HG02678 (cell line): ENCODE measurements around the gene PAQR5.
"Not testable (repeated sequence)": the region's sequence is repeated elsewhere in the genome, so short reads cannot be mapped to it uniquely, and the experiment has no call there.

Experiments
- ATAC-seq: cut with Tn5 transposase; IDR thresholded peaks from one replicate; pipeline ENCODE4 v1.9.1; 2021; ENCODE audit warnings: mild to moderate bottlenecking, moderate library complexity; ENCODE audit not compliant: unreplicated experiment

Gene PAQR5

DNA sequence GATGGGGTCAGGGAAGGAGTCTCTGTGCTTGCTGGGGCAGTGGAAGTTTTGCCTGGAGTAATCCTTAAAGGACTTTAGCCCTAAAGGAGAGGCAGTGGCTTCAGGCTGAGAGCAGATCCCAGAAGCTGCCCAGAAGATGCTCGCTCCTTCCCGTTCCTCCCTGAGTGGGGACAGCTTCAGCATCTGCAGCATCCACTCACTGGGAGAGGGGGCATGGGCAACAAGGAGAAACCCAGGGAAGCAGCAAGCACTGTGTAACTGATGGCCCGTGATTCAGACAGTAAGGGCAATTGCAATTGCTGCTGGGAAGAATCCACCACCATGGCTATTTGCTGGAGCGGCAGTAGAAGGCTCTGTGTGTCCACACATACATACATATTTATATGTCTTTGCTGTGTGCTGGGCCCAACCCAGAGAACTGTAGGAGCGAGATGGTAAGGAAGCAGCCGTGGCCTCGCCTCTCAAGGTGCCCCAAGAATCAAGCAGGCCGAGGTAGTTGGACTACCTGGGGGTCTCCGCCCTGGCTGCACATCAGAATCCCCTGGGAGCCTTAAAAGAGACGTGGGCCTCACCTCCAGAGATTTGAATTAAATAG lies 5.8 kb upstream of the PAQR5 start:
- no peak for ATAC-seq

DNA sequence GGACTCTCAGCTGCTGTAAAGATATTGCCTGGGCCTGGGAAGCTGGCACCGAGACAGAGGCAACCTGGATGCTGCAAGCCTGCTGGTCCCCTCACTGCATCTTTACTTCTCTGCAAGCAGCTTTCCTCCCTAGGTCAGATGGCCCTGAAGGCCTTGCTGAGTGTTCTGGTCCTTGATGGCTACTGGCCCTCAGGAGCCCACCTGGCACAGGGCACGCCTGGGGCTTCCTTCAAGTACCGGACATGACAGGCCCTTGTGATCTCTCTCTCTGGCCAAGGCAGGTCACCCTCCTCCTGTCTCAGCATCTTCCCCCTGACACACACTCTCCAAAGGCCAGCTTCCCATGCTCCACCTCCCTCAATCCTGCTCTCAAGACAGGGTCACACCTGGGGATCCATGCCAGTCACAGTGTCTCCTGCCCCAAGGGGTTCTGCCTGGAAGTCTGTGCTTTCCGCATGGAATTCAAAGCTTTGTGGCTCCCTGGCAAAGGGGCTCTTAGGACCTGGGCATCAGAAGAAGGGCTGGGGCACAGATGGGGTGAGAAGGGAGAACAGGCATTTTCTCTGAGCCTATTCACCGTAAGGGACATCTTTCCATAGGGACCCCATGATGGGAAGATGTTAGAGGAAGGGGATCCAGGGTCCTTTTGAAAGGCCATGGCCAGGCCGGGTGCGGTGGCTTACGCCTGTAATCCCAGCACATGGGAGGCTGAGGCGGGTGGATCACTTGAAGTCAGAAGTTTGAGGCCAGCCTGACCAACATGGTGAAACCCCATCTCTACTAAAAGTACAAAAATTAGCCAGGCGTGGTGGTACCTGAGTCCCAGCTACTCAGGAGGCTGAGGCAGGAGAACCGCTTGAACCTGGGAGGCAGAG lies 4.7 kb upstream of the PAQR5 start:
- ATAC-seq: no peak

DNA sequence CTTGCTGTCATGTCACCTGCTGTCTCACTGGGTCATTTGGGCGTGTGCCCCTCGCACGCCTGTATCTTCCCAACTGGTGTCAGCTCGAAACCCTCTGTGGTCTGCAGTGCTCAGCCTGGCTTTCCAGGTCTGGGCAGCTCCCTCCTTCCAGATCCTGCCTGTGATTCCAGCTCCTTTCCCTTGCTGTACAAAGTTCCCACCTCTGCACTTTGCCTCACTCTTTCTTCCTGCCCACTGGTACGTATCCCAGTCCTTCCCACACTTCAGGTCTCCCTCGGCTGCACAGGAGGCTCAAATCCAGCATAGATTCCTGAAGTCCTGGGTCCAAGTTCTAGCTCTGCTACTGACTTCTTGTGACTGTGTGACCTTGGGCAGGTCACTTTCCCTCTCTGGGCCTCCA lies 2.1 kb upstream of the PAQR5 start:
- no peak for ATAC-seq

DNA sequence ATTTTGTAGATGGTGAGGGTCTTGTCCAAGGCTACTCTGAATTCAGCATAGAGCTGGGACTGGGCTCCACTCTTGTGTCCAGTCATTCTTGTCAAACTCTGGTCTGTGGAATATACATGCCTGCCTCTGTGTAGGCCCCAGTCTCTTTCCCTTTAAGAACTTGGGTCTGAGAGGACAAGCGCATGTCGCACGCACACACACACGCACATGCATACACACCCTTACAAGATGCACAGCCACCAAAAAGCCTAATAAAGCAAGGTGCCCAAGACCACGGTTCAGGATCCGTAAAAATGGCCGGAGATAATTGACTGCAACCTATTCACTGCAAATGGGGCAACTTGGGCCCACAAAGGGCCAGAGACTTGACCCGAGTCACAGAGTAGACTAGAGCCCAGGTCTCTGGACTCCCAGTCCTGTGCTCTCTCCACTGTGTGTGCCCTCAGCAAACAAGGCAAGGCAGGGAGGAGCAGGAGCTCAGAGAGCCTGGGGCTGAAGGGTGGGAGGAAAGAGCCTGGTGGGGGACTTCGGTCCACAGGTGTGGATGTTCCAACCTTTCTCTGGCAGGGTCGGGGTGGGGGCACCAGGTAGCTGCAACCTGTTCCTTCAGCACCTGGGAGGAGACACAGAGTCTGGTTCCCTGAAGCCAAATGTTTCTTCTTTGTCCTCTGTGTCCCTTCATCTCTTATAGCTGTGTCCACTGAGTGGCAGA lies 914 bp upstream of the PAQR5 start:
- no peak for ATAC-seq

DNA sequence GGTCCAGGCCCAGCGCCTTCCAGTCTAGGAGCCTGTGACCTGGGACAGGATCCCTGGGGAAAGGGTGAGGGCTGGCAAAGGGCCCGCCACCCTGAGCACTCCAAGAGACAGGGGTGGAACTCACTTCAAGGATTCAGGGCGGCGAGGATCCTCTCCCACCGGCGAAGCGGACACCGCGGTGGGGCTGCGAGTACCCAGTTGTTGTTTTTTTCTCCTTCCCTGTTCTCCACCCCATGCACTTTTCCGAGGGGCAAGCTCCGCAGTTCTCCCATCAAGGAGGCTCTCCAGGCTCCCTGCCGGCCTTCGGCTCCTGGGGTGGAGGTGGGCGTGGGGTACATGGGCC lies 387 bp upstream of the PAQR5 start:
- no peak for ATAC-seq

DNA sequence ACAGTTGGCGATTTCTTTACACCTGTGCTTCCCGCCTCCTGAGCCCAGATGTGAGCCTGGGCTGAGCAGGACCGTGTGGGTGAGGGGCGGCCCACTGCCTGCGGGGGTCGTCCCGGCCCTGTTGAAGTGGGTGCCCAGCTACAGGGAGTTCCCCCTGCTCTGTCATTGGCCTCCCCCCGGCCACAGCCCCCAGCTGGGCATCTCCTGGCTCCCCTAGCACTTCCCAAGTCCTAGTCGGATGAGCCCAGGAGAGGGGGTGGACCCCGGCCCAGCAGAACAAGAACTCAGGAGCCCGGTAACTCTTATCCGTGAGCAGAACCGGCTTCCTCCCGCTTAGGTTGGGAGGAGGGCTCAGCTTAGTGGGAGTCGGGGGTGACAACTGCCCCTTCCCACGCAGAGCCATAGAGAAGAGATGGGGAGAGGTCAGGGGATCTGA lies 757 bp downstream of the PAQR5 start:
- no peak for ATAC-seq

DNA sequence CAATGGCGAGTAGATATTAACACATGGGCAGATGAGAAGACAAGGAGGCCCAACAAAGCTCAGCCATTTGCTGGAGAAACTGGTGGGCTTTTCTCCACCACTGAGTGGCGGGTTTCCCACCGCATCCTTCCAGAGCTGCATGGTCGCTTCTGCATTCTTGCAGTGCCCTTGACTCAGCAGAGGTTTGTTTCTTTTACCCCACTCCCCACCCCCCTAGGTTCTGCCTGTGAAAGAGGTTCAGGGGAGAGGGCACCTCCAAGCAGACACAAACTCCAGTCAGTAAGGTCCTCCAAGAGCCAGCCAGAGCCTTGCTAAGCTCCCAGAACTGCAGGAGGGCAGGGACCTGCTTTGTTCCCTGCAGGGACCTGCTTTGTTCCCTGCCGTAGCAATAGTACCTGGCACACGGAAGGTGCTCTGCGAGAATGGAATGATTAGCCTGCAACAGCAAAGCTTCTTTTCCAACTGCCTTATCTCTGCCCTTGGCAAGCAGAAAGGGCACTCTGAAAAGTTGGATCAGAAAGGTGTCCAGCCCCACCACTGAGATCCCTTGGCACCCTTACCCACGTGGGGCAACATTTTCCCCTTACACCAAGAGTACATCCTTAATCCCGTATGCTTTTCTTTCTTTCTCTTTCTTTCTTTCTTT lies 1.4 kb downstream of the PAQR5 start:
- ATAC-seq: no peak

DNA sequence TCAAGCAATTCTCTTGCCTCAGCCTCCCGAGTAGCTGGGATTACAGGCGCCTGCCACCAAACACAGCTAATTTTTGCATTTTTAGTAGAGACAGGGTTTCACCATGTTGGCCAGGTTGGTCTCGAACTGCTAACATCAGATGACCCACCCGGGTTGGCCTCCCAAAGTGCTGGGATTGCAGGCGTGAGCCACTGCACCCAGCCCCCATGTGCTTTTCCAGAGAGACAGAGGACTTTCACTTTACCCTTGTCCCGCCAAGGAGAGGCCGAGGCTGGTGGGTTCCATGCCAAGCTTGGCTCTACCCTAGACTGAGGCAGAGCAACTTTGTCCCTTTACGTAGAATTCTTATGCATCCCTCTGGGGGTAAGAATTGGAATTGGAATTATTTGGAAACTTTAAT lies 2.4 kb downstream of the PAQR5 start:
- ATAC-seq: not testable (repeated sequence)

DNA sequence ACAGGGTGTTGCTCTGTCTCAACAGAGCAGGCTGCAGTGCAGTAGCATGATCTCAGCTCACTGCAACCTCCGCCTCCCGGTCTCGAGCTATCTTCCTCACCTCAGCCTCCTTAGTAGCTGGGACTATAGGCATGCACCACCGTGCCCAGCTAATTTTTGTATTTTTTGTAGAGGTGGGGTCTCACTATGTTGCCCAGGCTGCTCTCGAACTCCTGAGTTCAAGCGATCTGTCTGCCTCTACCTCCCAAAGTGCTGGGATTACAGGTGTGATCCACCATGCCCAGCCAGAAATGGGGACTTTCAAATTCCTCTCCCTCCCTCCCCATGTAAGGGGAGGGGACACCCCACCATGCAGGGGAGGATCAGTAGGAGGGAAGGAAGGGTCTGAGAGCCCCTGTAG lies 3.4 kb downstream of the PAQR5 start:
- ATAC-seq: not testable (repeated sequence)

DNA sequence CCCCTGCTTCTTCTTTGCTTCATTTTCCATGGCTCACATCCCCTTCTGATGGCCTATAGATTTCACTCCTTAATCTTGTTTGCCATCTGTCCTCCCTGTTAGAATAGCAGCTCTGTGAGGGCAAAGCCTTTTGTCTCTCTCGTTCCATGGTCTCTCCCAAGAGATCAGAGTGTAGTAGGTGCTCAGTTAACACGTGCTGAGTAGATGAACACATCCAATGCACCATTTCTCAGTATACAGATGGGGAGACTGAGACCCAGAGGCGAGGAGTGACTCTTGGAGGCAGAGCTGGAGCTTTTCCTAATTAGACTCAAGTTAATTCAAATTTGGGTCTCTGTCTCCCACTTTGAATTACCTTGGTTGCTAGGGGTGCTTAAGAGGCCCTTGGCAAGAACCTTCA lies 4.2 kb downstream of the PAQR5 start:
- no peak for ATAC-seq

DNA sequence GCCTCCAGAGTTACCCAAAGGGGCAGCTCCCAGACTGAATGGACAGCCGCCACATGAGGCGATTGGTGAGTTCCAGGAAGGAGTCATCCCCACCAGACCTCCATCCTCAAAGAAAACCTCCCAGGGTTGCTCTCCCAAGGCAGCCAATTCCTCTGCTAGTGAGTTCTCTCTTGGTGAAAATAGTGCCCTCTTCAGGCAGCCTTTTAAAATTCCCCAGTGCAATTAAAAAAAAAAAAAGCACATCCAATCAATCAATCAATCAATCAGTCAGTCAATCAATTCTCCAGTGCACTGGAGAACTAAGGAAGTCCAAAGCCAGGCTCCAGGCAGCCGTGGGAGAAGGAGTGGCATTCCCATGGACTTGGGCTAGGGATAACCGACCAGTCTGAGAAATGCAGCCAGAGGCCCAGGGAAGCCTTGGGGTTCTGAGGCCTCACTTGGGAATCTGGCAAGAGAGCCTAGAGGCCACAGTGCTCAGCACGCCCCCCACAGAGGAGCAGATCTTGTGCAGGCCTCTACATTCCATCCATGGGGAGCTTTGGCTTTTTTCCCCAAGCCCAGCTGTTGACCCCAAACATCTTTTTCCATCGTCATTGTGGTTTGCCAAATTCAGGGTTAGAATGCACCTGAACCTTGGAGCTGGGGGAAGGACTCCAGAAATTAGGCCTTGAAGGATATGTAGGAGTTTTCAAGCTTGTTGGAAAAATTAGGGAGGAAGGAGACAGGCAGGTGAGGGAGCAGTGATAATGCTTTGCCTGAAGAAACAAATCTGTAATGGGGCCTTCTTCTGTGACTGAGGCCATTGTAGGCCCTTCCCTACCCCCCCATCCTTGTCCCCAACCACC lies 4.8 kb downstream of the PAQR5 start:
- no peak for ATAC-seq

DNA sequence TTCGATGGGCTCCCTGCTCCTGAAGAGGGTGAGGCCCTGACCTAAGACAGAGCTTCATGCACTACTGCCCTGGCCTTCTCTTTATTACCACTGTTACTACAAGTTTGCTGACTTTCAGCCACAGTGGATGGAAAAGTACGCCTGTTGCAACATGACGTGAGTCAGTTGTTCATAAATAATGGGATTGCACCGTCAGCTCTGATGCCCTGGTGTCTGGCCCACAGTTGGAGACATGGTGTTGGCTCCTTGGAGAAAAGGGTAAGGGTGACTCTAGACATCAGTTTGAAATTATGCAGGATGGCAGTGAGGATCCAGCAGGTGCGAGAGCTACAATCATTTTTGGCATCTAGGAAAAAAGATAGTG lies 5.5 kb downstream of the PAQR5 start:
- ATAC-seq: no peak

DNA sequence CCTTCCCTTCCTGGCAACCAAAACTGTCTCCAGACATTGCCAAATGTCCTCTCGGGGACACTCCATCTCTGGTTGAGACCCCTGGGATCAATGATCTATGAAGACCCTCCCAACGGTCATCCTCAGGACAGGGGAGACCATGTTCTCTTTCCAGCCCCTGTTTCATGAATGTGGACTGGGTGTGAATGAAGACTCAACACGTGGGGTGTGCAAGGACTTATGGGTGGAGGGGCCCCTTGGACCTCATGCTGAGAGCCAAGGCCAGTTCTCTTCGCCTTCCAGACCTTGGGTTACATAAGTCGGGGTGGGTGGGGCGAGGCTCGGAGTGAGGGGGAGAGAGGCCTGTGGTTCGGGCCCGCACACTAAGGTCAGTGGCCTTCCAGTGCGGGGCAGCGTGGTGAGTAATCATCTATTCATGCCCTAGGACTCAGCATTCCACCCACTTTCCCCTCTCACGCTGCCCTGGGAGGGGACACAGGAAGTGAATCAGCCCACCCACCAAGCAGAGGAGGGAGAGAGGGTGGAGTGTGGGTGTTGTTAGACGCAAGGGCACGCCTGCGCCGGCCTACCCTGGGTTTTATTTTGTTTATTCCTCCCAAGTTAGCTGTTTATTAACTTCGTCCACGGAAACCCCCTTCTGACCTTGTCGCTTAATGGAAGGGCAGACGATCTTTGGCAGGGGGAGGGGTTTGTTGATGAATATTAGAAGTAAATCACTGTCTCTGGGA lies 6.7 kb downstream of the PAQR5 start:
- ATAC-seq: no peak

DNA sequence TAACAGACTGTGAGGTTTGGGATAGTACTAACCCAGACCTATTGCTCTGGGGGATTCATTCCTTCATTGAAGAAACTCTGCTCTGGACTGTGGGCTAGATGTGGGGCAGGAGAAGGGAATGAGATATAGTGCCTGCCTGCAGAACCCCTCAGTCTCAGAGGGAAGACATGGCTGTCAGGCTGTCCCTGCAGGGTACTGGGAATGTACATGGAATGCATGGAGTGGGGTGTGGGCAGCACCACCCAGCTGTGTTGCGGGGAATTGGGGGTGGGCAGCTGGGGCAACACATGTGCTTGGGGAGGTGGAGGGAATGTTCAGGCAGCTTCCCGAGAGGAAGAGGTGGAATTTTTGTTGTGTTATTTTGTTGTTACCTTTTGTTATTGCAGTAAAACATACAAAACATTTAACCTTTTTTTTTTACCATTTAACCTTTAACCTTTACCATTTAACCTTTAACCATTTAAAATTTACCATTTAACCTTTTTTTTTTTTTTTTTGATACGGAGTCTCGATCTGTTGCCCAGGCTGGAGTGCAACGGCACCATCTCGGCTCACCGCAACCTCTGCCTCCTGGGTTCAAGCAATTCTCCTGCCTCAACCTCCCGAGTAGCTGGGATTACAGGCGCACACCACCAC lies 7.3 kb downstream of the PAQR5 start:
- ATAC-seq: no peak

DNA sequence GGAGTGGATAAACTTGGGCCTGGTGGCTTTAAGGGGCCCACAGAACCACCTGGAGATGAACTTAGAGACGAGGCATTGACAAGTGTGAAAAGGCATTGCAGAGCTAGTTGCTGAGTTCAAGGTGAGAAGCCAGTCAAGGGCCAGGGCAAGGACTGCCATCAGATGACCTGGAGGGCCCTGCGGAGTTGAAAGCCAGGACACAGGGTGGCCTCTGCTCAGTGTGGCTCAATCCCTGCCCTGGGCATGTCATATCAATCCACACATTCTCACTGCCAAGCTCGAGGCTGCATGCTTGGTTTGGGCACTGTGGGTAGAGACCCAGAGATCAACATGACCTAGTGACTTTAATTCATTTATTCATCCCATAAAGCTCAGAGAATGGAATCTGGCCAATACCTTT lies 9.2 kb downstream of the PAQR5 start:
- ATAC-seq: no peak

DNA sequence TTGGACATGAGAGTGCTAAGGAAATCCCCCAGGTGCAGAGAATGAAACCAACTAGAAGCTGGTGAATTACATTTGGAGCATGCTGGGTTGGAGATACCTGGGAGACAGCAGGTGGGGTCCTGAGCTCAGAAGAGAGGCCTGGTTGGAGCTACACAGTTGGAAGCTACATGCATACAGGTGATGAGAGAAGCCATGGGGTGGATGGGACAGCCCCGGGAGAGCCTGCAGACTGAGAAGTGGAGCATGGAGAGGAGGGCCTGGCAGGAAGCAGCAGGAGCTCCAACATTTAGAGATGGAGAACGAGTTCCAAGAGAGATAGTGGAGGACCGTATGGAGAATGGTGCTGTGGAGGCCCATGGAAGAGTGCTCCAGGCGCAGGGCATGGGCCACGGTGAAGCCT lies 10.2 kb downstream of the PAQR5 start:
- ATAC-seq: no peak

DNA sequence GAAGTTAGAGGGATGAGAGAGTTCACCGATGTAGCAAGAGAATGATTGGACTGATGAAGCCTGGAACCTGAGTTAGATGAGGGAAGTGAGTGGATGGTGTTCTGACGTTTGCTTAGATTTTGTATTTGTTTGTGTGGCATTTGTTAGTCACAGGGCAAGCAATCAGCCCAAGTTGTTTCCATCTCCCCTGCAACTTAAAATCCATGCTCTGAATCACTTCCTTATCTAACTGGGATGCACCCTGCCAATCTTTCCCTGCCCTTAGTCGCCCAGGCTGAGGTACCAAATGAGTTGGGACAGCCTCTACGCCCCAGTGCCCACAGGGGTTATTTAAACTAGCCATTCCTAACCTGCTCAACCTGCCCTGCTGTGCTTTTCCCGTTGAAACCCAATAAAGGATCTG lies 12.6 kb downstream of the PAQR5 start:
- ATAC-seq: no peak

DNA sequence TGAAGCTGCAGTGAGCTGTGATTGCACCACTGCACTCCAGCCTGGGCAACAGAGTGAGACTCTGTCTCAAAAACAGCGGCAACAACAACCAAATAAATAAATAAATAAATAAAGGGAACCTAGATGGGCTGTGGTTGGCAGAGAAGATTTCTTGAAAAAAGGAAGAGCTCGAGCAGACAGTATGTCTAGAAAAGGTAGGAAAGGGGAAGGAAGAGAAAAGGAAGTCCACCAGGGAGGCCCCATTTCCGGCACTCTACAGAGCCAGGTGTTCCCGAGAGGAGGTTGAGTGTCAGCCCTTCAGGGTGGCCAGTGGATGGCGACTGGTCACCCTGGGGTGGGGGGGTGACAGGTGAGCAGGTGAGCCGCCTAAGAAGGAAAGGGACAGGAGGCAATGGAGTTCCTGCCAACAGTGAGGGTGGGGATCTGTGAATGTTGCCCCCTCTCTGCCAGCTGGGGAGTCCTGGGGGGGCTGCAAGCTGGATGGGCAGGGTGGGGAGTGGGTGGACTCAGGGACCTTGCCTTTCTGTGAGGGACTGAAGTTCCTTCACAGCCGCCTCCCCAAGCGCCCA lies 14.8 kb downstream of the PAQR5 start:
- no peak for ATAC-seq

DNA sequence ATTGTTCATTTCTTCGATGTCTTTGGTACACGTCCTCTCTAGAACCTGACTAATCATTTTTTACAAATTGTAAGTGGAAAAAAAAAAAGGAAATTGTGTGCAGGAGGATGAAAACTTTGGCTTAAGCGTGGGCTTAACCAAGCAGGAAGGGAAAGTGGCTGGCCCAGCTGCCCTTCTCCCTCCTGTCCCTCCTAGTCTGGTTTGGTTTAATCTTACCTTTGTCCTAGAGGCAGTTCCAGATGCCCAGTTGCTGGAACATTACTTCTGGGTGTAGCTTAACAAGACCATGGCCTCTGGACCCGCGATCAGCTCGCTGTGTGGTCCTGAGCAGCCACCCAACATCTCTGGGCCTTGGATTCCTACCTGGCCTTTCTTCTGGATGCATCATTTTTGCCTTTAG lies 15.4 kb downstream of the PAQR5 start:
- ATAC-seq: no peak
